GM21360 (cell line): ENCODE measurements around the gene TBC1D1.

Experiments
- ATAC-seq: cut with Tn5 transposase; IDR thresholded peaks from one replicate; pipeline ENCODE4 v1.9.1; 2021; ENCODE audit warnings: mild to moderate bottlenecking, moderate library complexity; ENCODE audit not compliant: unreplicated experiment

The TBC1D1 gene

GRCh38 chr4:38073596-38074234, 182.8 kb downstream of the TBC1D1 start:
- ATAC-seq: no peak

GRCh38 chr4:38075370-38076152, 184.7 kb downstream of the TBC1D1 start:
- no peak for ATAC-seq

GRCh38 chr4:38076153-38076669, 185.3 kb downstream of the TBC1D1 start:
- no peak for ATAC-seq

- ATAC-seq: no peak
These were observed 187.1 kb downstream of the TBC1D1 start for GRCh38 chr4:38077791-38078489.

- ATAC-seq: no peak
These were observed 187.9 kb downstream of the TBC1D1 start for GRCh38 chr4:38078590-38079421.

GRCh38 chr4:38080061-38080974, 189.4 kb downstream of the TBC1D1 start:
- no peak for ATAC-seq

GRCh38 chr4:38082021-38082420, 191.1 kb downstream of the TBC1D1 start:
- ATAC-seq: no peak

GRCh38 chr4:38082424-38083385, 191.8 kb downstream of the TBC1D1 start:
- no peak for ATAC-seq

GRCh38 chr4:38084877-38085711, 194.2 kb downstream of the TBC1D1 start:
- no peak for ATAC-seq

- no peak for ATAC-seq
These were observed 194.9 kb downstream of the TBC1D1 start for GRCh38 chr4:38085751-38086150.

GRCh38 chr4:38086151-38086848, 195.4 kb downstream of the TBC1D1 start:
- ATAC-seq: no peak

GRCh38 chr4:38086849-38087226, 196.0 kb downstream of the TBC1D1 start:
- no peak for ATAC-seq

- ATAC-seq: no peak
These were observed 197.4 kb downstream of the TBC1D1 start for GRCh38 chr4:38088321-38088720.

- ATAC-seq: no peak
These were observed 199.1 kb downstream of the TBC1D1 start for GRCh38 chr4:38089961-38090360.

GRCh38 chr4:38090455-38091246, 199.8 kb downstream of the TBC1D1 start:
- ATAC-seq: no peak

GRCh38 chr4:38091636-38092035, 200.8 kb downstream of the TBC1D1 start:
- ATAC-seq: no peak
